Fibroblast of skin of back (primary cell): Measurements from ENCODE around the gene DLAT.
"Not testable (repeated sequence)": the region's sequence is repeated elsewhere in the genome, so short reads cannot be mapped to it uniquely, and the experiment has no call there.

Experiments used
- DNase-seq: peaks from one replicate; pipeline ENCODE4 v3.0.0-alpha.2; 2013

DLAT gene

DNA sequence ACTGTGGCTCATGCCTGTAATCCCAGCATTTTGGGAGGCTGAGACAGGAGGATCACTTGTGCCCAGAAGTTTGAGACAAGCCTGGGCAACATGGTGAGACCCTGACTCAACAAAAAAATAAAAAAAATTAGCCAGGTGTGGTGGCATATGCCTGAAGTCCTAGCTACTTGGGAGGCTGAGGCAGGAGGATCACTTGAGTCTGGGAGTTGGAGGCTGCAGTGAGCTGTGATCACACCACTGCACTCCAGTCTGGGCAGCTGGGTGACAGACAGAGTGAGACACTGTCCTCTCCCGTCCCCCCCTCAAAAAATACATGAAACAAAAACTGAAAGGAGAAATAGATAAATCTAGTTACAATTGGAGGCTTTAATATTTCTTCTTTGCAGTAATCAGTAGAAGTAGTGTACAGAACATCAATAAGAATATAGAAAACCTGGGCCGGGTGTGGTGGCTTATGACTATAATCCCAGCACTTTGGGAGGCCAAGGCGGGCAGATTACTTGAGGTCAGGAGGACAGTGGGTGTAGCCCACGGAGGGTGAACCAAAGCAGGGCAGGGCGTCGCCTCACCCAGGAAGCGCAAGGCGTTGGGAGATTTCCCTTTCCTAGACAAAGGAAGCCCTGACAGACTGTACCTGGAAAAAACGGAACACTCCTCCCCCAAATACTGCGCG, 19.6 kb upstream of the DLAT start:
- DNase-seq, result no peak

DNA sequence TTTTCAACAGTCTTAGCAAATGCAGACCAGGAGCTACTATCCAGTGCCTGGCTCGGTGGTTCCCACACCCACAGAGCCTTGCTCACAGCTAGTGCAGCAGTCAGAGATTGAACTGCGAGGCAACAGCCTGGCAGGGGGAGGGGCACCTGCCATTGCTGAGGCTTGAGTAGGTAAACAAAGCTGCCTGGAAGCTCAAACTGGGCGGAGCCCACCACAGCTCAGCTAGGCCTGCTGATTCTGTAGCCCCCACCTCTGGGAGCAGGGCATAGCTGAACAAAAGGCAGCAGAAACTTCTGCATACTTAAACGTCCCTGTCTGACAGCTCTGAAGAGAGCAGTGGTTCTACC, 19.1 kb upstream of the DLAT start:
- not testable (repeated sequence) for DNase-seq

DNA sequence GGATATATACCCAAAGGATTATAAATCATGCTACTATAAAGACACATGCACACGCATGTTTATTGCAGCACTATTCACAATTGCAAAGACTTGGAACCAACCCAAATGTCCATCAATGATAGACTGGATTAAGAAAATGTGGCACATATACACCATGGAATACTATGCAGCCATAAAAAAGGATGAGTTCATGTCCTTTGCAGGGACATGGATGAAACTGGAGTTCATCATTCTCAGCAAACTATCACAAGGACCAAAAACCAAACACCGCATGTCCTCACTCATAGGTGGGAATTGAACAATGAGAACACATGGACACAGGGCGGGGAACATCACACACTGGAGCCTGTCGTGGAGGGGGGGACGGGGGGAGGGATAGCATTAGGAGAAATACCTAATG, 13.8 kb upstream of the DLAT start:
- DNase-seq, result not testable (repeated sequence)

DNA sequence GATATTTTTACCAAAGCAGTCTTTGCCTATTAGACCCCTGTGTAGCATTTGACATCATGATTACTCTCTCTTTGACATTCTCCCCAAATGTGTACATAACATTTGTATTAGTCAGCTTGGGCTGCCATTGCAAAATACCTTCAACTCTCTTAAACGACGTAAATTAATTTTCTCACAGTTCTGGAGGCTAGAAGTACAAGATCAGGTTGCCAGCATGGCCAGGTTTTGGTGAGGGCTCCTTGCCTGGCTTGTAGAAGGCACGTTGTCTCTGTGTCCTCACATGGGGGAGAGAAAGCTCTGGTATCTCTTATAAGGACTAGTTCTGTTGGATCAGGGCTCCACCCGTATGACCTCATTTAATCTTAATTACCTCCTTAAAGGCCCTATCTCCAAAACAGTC, 12.3 kb upstream of the DLAT start:
- DNase-seq, result no peak

DNA sequence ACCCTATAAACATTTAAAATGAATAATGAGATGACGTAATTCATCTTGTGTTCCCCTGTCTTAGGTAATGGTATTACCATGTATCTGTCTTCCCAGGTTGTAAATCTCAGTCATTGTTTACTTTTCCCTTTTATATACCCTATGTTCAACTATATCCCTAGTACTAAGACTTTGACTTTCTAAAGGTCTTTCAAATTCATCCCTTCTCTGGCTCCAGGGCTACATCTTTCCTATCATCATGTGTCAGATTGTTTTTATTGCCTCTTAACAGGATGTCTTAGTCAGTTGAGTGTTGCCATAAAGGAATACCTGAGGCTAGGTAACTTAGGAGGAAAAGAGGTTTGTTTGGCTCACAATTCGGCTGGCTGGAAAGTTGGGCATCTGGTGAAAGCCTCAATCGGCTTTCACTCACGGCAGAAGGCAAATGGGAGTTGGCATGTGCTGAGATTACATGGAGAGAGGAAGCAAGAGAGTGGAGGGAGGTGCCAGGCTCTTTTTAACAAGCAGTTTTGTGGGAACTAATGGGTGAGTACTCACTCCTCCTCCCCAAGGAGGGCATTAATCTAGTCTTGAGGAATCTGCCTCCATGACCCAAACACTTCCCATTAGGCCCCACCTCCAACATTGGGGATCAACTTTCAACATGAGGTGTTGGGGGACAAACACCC, 11.6 kb upstream of the DLAT start:
- DNase-seq, result no peak

DNA sequence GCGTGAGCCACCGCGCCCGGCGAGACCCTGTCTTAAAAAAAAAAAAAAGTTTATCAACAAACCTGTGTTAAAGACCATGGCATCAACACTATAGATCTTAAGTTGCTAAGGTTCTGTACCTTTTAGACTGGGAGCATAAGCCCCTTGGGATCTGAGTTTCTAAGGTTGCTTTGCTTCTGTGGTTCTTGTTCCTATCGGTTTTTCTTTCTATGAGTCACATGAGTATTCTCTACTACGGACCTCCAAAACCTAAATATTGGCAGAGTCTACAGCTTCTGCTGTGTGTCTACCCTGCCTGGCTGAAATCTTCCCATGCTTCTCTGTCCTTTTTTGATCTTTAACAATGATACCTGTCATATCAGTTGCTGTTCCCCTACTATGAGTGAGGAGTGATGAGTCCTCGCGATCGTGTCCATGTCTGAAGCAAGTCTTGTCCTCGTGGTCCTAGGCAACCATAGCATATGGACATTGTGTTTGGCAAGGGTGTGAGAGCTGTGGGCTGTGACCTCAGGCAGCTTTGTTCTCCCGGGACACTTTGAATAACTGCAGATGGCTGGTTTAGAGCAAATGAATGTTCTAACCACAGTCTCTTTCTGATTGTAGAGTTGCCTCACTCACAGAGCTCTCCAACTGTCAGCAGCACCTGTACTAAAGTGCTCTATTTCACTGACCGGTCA, 9.0 kb upstream of the DLAT start:
- no peak for DNase-seq

DNA sequence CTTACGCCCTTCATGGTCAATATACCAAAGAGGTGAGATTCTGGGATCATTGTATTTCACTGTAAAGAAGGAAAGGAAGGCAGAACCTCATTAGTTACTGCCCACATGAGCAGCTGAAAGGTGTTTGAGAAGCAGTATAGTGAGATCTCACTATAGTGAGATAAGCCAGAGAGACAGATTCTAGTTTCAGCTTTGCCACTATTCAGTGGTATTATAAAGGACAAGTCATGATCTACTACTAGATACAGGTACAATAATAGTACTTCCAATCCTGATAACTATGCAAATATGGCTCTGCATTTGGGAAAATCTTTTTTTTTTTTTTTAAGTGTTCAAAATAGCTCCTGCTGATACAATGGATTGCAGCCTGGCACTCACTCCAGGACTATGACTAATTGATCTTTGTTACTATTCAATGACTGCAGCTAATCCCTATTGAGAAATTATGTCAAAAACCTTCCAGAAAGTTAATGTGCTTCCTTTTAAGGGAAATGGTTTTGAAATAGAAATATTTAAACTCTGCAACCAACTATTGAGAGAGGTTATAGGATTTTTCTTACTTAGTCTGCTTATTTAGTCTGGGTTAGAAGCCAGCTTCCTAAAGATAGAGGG, 8.3 kb upstream of the DLAT start:
- no peak for DNase-seq

DNA sequence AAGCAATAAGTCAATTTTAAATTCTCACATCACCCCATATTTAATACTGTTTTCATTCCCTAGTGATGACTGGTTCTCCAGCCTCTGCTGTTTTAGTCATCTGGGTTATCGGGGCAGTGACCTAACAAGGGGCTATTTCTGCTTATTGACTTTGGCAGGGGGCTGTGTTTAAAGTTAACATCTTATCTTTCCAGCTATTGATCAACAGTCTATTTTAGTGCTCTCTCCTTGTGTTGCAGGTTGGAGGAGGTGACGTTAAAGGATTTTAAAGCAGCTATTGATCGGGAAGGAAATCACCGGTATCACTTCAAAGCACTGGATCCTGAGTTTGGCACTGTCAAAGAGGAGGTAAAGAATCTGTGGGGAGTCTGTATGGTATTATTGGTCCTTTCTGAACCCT, 7.7 kb upstream of the DLAT start:
- peak; percentile 48 for DNase-seq

DNA sequence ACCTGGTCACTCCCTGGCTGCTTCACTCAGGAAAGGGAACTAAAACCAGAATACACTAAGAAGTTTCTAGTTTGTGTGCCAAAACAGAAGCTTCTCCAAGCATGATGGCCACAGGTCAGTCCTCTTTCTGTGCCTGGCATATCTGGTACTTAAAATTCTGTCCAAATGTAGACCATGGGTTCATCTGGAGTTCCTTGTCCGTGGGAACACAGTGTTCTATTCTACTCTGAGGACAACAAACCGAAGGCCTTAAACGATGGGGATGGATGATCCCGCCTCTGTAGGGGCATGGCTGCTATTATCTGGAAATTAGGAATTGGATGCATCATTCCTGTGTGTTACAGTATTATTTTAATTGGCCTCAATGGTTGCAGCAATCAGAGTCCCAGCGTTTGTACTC, 6.1 kb upstream of the DLAT start:
- no peak for DNase-seq

DNA sequence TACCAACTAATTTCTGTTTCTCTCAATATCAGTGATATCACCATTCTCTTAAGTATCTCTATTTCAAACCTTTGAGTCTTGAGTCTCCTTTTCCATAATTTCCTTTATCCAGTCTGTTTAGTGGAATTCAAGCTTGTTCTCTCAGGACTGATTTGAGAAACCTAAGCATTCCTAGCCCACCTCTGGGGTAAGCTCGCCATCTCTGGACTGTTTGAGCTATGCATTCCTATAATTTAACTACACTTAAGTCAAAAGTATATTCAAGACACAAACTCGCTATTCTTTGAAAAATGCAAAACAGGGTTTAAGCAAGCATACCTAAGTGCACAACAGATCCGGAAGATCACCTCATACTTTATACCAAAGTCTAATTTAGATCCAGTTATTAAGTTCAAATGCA, 2.1 kb upstream of the DLAT start:
- DNase-seq, result no peak

DNA sequence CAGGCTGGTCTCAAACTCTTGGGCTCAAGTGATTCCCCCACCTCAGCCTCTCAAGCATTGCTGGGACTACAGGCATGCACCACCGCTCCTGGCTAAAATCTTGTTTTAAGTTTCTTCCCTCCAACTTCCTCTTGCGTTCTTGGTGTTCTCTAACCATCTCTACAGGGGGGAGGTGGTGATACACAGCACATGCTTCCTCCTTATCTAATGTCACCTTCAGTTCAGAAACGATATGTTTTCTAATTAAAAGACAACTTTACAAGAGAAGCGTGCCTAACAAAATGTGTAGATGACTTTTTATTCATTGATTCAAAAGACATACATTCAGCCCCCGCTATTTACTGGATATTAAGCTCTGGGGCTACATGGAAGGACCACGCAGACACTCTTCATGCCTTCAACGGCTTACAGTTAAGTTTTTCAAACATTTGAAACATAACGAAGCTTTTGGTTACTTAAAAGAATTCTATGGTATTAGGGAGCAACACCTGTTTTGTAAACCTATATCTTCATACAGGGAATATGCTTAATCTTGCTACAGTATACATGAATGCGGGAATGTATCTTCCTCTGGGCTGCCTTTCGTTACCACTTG, 933 bp upstream of the DLAT start:
- no peak for DNase-seq

DNA sequence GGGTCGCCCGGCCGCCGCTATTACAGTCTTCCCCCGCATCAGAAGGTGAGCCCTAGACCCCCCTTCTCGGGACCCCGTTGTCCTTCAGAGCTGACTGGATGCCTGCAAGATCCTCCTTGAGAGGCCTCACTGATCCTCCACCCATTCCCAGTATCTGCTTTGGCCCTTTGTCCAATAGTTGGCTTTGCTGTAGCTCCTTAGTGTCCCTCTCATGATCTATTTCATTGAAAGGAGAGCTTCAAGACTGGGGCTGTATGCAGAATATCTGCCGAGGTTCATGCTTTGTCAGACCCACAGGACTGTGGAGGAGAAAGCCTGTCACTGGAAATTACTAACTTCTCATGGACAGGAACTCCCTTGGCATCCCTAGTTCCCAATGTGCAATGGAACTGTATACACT, 499 bp downstream of the DLAT start:
- DNase-seq, result peak; percentile 20

DNA sequence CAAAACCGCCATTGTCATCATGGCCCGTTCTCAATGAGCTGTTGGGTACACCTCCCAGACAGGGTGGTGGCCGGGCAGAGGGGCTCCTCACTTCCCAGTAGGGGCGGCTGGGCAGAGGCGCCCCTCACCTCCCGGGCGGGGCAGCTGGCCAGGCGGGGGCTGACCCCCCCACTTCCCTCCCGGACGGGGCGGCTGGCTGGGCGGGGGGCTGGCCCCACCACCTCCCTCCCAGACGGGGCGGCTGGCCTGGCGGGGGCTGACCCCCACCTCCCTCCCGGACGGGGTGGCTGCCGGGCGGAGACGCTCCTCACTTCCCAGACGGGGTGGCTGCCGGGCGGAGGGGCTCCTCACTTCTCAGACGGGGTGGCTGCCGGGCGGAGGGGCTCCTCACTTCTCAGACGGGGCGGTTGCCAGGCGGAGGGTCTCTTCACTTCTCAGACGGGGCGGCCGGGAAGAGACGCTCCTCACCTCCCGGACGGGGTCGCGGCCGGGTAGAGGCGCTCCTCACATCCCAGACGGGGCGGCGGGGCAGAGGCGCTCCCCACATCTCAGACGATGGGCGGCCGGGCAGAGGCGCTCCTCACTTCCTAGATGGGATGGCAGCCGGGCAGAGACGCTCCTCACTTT, 1.7 kb downstream of the DLAT start:
- DNase-seq, result not testable (repeated sequence)

DNA sequence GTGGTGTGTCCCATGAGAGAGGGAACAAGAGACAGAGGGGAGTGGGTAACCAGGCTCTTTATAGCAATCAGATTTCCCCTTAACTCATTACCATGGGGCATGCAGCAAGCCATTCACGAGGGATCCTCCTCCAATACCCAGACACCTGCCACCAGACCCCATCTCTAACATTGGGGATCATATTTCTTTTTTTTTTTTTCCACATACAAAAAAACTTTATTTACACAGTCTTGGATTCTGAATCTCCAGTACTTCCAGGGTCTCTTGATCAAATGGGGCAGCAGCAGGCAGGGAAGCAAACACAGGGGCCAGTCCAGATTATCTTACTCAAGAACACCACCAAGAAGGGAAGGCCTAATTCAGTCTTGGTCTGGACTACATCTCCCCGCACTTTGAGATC, 4.3 kb downstream of the DLAT start:
- no peak for DNase-seq

DNA sequence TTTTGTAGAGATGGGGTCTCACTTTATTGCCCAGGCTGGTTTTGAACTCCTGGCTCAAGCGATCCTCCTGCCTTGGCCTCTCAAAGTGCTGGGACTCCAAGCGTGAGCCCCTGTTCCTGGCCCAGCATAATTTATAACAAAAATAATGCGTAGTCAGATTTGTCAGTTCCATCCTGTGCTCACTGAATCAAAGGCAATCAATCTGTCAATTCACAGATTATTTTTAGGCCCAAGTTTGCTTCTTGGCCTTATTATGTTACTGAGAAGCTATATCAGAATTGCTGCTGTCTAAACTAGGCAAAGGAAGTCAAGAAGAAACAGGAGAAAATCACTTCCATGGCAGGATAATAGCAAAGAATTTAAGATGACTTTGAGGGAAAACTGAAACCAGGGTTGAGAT, 8.7 kb downstream of the DLAT start:
- DNase-seq, result peak; percentile 14

DNA sequence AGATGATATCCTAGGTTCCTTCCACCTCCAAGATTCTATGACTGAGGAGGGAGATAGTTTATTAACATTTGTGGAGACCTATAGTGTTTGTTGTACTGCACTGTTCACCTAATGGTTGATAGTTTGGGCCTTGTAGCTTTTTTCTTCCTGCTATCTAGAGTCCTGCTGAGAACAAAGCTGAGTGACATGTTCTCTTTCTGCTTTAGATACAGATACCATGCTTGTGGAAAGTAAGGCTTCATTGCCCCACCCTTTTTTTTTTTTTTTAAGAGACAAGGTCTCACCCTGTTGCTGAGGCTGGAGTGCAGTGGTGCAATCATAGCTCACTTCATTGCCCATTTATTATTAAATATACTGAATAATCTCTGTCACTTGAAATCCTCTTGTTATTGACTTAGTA, 12.3 kb downstream of the DLAT start:
- no peak for DNase-seq

DNA sequence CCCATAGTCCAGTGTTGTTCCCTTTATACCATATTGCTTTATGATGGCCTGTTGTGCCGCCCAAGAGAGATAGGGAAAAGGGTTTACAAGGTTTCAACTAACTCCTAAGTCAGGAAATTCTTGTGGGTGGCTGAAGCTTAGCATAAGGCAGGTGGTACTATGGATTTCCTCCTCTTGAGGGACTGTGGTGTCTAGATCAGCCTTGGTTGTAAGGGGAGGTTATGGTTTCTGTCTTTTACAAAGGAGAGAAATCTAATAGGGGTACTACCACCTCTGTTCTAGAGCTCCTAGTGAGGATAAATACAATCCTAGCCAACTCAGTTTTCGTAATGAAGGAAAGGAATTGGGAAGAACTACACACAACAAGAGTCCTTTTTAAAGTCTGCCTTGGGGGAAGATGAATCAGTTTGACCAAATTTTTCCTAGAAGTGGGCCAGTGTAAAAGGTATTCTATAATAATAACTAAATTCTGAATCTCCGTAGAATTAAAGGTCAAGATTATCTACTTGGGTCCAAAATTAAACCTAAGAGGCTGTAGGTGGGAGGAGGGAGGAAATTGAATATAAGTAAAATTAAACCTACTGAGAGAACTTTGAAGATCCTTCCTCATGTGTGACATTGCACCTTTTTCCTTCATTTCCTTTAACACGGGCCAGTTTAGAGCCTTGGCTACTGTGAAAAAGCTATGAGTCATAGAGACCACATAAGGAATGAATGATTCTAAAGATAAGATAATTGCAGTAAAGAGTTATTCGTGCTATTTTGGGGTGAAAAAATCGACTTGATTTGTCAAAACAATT, 17.2 kb downstream of the DLAT start:
- peak; percentile 33 for DNase-seq

DNA sequence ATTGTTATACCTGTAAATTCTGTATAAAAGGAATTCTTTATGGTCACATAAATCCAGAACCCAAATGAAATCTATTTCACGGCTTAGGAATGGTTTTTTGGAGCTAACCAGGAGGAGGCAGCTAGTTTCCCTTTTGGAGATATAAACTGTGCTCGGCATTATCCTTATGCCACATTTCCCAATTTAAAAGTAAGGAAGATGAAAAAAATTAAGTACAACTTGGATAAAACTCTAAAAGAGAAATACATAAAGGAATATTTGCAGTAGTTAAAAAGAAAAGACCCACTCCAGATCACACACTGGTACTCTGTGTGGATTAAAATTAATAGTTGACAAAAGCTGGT, 17.7 kb downstream of the DLAT start:
- no peak for DNase-seq

DNA sequence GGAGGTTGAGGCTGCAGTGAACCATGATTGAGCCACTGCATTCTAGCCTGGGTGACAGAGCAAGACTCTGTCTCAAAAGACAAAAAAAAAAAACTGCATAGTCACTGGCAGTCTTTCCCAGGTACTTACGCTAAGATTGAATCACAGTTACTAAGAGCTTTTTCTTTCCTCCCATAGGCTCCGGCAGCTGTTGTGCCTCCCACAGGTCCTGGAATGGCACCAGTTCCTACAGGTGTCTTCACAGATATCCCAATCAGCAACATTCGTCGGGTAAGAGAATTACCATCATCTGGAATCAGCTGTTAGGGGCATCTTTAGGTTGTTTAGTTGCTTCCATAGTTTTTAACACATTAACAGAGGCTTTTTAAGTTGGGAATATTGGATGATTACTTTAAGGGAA, 19.8 kb downstream of the DLAT start:
- no peak for DNase-seq

DNA sequence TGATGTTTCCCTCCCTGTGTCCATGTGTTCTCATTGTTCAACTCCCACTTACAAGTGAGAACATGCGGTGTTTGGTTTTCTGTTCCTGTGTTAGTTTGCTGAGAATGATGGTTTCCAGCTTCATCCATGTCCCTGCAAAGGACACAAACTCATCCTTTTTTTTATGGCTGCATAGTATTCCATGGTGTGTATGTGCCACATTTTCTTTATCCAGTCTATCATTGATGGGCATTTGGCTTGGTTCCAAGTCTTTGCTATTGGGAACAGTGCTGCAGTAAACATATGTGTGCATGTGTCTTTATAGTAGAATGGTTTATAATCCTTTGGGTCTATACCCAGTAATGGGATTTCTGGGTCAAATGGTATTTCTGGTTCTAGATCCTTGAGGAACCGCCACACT, 21.4 kb downstream of the DLAT start:
- not testable (repeated sequence) for DNase-seq

DNA sequence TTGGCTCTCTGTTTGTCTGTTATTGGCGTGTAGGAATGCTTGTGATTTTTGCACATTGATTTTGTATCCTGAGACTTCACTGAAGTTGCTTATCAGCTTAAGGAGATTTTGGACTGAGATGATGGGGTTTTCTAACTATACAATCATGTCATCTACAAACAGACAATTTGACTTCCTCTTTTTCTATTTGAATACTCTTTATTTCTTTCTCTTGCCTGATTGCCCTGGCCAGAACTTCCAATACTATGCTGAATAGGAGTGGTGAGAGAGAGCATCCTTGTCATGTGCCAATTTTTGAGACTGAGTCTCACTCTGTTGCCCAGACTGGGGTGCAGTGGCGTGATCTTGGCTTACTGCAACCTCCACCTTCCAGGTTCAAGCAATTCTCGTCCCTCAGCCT, 23.0 kb downstream of the DLAT start:
- not testable (repeated sequence) for DNase-seq

DNA sequence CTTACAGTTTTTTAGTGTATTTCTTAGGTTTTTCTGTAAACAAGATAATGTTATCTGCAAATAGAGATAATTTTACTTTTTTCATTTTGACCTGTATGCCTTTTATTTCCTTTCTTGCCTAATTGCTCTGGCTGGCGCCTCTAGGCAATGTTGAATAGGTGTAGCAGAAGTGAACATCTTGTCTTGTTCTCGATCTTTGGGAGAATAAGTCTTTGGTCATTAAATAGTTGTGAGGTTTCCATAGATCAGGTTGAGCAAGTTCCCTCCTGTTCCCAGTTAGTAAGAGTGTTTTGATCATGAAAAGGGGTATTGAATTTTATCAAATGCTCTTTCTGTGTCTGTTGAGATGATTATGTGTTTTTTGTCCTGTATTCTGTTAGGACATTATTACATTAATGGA, 24.6 kb downstream of the DLAT start:
- no peak for DNase-seq
